ENCODE data around the gene MMP15. TPM values are rescaled to one million over a fixed set of nuclear protein-coding genes. Genes with fewer than 3 reads are reported as not detected.
"Not testable (repeated sequence)": the region's sequence is repeated elsewhere in the genome, so short reads cannot be mapped to it uniquely, and the experiment has no call there.

The MMP15 gene
- total RNA-seq, 1 donor from 2014 or later, result 32.3 TPM

GRCh38 chr16:58049232-58050185, 24.0 kb downstream of the MMP15 start:
- DNase-seq, result no peak

- no peak for DNase-seq
These were observed 25.7 kb downstream of the MMP15 start for GRCh38 chr16:58051296-58051695.

GRCh38 chr16:58051821-58052603, 26.5 kb downstream of the MMP15 start:
- DNase-seq, result no peak

- no peak for DNase-seq
These were observed 28.1 kb downstream of the MMP15 start for GRCh38 chr16:58053682-58054005.

GRCh38 chr16:58054289-58054688, 28.7 kb downstream of the MMP15 start:
- no peak for DNase-seq

GRCh38 chr16:58056580-58056979, 31.0 kb downstream of the MMP15 start:
- DNase-seq, result no peak

GRCh38 chr16:58057121-58057520, 31.6 kb downstream of the MMP15 start:
- no peak for DNase-seq

- no peak for DNase-seq
These were observed 32.2 kb downstream of the MMP15 start for GRCh38 chr16:58057784-58058183.

GRCh38 chr16:58062821-58063220, 37.3 kb downstream of the MMP15 start:
- no peak for DNase-seq

GRCh38 chr16:58063377-58064076, 38.0 kb downstream of the MMP15 start:
- DNase-seq, result peak; percentile 35

- no peak for DNase-seq
These were observed 45.0 kb downstream of the MMP15 start for GRCh38 chr16:58070585-58070984.

GRCh38 chr16:58072134-58072533, 46.6 kb downstream of the MMP15 start:
- not testable (repeated sequence) for DNase-seq

GRCh38 chr16:58073086-58073485, 47.5 kb downstream of the MMP15 start:
- not testable (repeated sequence) for DNase-seq

- no peak for DNase-seq
These were observed 49.1 kb downstream of the MMP15 start for GRCh38 chr16:58074657-58075056.

GRCh38 chr16:58076514-58076913, 51.0 kb downstream of the MMP15 start:
- DNase-seq, result no peak

GRCh38 chr16:58077796-58078195, 52.2 kb downstream of the MMP15 start:
- no peak for DNase-seq

- not testable (repeated sequence) for DNase-seq
These were observed 55.1 kb downstream of the MMP15 start for GRCh38 chr16:58080657-58081056.

- no peak for DNase-seq
These were observed 56.8 kb downstream of the MMP15 start for GRCh38 chr16:58082381-58082780.

- no peak for DNase-seq
These were observed 59.1 kb downstream of the MMP15 start for GRCh38 chr16:58084635-58085034.

GRCh38 chr16:58085171-58085570, 59.6 kb downstream of the MMP15 start:
- DNase-seq, result no peak

GRCh38 chr16:58085584-58086251, 60.2 kb downstream of the MMP15 start:
- DNase-seq, result no peak

GRCh38 chr16:58086381-58087208, 61.0 kb downstream of the MMP15 start:
- DNase-seq, result no peak

All from dermis blood vessel endothelial cell (primary cell).